ENCODE data around the gene ARL4D.

GRCh38 chr17:43365356-43365755 lies 33.4 kb upstream of the ARL4D start:
- TF ChIP-seq, protein P1, sequence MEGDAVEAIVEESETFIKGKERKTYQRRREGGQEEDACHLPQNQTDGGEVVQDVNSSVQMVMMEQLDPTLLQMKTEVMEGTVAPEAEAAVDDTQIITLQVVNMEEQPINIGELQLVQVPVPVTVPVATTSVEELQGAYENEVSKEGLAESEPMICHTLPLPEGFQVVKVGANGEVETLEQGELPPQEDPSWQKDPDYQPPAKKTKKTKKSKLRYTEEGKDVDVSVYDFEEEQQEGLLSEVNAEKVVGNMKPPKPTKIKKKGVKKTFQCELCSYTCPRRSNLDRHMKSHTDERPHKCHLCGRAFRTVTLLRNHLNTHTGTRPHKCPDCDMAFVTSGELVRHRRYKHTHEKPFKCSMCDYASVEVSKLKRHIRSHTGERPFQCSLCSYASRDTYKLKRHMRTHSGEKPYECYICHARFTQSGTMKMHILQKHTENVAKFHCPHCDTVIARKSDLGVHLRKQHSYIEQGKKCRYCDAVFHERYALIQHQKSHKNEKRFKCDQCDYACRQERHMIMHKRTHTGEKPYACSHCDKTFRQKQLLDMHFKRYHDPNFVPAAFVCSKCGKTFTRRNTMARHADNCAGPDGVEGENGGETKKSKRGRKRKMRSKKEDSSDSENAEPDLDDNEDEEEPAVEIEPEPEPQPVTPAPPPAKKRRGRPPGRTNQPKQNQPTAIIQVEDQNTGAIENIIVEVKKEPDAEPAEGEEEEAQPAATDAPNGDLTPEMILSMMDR (IDR thresholded peaks at IDR 0.05), result no peak
- no peak for TF ChIP-seq POLR2A (IDR thresholded peaks at IDR 0.05)
